ENCODE results near the gene IRF4.

GRCh38 chr6:456887-457286 is 65.3 kb downstream of the IRF4 start:
- TF ChIP-seq CTCF (IDR thresholded peaks at IDR 0.05) (no peak), POLR2A (IDR thresholded peaks at IDR 0.05) (no peak)
